K562 (cell line): ENCODE data around the gene CELF6. TPM values are rescaled to one million over a fixed set of nuclear protein-coding genes. Genes with fewer than 3 reads are reported as not detected.

Source experiments
- ARID4B ChIP-seq: sonication (generic); formaldehyde crosslinking; IDR thresholded peaks from 2 replicates; pipeline ENCODE4 v1.8.0; 2022; ENCODE audit warnings: mild to moderate bottlenecking, missing genetic modification reagents
- BCL6 ChIP-seq: fragments of 250-450 bp; sonication (Bioruptor Pico); IDR thresholded peaks from 2 replicates; pipeline ENCODE4 v1.4.0; 2020
- BHLHE40 ChIP-seq: IDR thresholded peaks from 2 replicates; pipeline ENCODE4 v1.6.1; 2011; ENCODE audit warnings: low read length, improper control_type of control experiment
- BMI1 ChIP-seq: fragments of 150-350 bp; IDR thresholded peaks from 2 replicates; pipeline ENCODE4 v1.6.1; 2014; ENCODE audit warnings: low read length
- DIDO1 ChIP-seq: fragments of 450-650 bp; IDR thresholded peaks from 2 replicates; pipeline ENCODE4 v1.6.1; 2016; ENCODE audit warnings: low read depth, missing biosample characterization, missing genetic modification characterization
- DPF2 ChIP-seq: fragments of 450-650 bp; IDR thresholded peaks from 2 replicates; pipeline ENCODE4 v1.6.1; 2016
- JUN ChIP-seq, 2 experiments: sonication (generic) in 1 of 2; formaldehyde crosslinking in 1 of 2; IDR thresholded peaks; 2 replicates each; pipeline versions ENCODE4 v1.6.1 to v1.8.0; 2012 to 2022; ENCODE audit warnings: borderline replicate concordance in 2 of 2, mild to moderate bottlenecking in 2 of 2, improper control_type of control experiment in 1 of 2, low read depth in 1 of 2, low read length in 1 of 2, missing genetic modification reagents in 1 of 2
- KAT2B ChIP-seq: IDR thresholded peaks from one replicate; pipeline ENCODE4 v1.6.1; 2012; ENCODE audit warnings: low read depth, mild to moderate bottlenecking, control low read depth, inconsistent platforms, low read length, moderate library complexity
- MAFK ChIP-seq: IDR thresholded peaks from 2 replicates; pipeline ENCODE4 v1.6.1; 2011; ENCODE audit warnings: low read length, improper control_type of control experiment
- PCBP2 ChIP-seq: fragments of 200-400 bp; formaldehyde crosslinking; IDR thresholded peaks from 2 replicates; pipeline ENCODE4 v1.6.1; 2018; ENCODE audit warnings: low read length, low read depth, mild to moderate bottlenecking, moderate library complexity; ENCODE audit not compliant: poor library complexity, severe bottlenecking
- PPARD ChIP-seq: fragments of 250-450 bp; sonication (Bioruptor Pico); IDR thresholded peaks from 2 replicates; pipeline ENCODE4 v1.8.0; 2022; ENCODE audit warnings: inconsistent platforms, mild to moderate bottlenecking, moderate library complexity
- RBFOX2 ChIP-seq: fragments of 200-400 bp; formaldehyde crosslinking; IDR thresholded peaks from 2 replicates; pipeline ENCODE4 v1.6.1; 2017; ENCODE audit warnings: low read depth, mild to moderate bottlenecking, low read length, moderate library complexity
- RBM15 ChIP-seq: fragments of 200-400 bp; formaldehyde crosslinking; IDR thresholded peaks from 2 replicates; pipeline ENCODE4 v1.6.1; 2018; ENCODE audit warnings: mild to moderate bottlenecking, low read length, moderate library complexity; ENCODE audit not compliant: insufficient read depth
- RFX7 ChIP-seq: fragments of 250-450 bp; sonication (Bioruptor Pico); IDR thresholded peaks from 2 replicates; pipeline ENCODE4 v1.5.1; 2021; ENCODE audit warnings: mild to moderate bottlenecking
- ZC3H8 ChIP-seq: fragments of 450-650 bp; IDR thresholded peaks from 2 replicates; pipeline ENCODE4 v1.6.1; 2017
- ZNF282 ChIP-seq: sonication (generic); formaldehyde crosslinking; IDR thresholded peaks from 2 replicates; pipeline ENCODE4 v1.8.1; 2023; ENCODE audit warnings: missing genetic modification reagents
- ZNF518B ChIP-seq: fragments of 250-450 bp; sonication (Bioruptor Pico); IDR thresholded peaks from 2 replicates; pipeline ENCODE4 v1.5.0; 2021; ENCODE audit warnings: mild to moderate bottlenecking, moderate library complexity
- ZNF584 ChIP-seq: fragments of 200-800 bp; sonication (Bioruptor generic); IDR thresholded peaks from 2 replicates; pipeline ENCODE4 v1.6.1; 2016; ENCODE audit warnings: low read depth, mild to moderate bottlenecking, missing genetic modification characterization, missing compliant biosample characterization
- polyA plus RNA-seq, 8 experiments: library from polyadenylated mRNA; depleted of rRNA in 4 of 8; stranded (reverse) in 5 of 8; unstranded in 3 of 8; fragments of >200 nt; fragmentation: Nextera tagmentation in 2 of 8; fragmentation: Illumina TruSeq in 1 of 8; extraction: Ambion mirVana in 2 of 8; extraction: Trizol in 1 of 8; gene quantifications; 2 replicates each; pipeline versions ENCODE4 v1.2.1 to v1.2.3, GENCODE V29; 2011 to 2014; ENCODE audit warnings: inconsistent platforms in 1 of 8, missing spikeins in 1 of 8
- total RNA-seq, 7 experiments: library from RNA; depleted of rRNA in 6 of 7; stranded (reverse); fragments of >200 nt in 6 of 7; fragmentation: Illumina TruSeq in 2 of 7; extraction: Trizol in 2 of 7; gene quantifications; 2 replicates each; pipeline versions ENCODE4 v1.2.1 to v1.2.3, GENCODE V29; 2011 to 2021; ENCODE audit warnings: low replicate concordance in 1 of 7
- TF ChIP-seq, protein P1 (sequence below): fragments of 450-650 bp; IDR thresholded peaks from 2 replicates; pipeline ENCODE4 v1.6.1; 2016
- TF ChIP-seq, protein P2 (sequence below): fragments of 450-650 bp; IDR thresholded peaks from one replicate; pipeline ENCODE4 v1.6.1; 2018; ENCODE audit warnings: mild to moderate bottlenecking, moderate library complexity; ENCODE audit not compliant: partially characterized antibody

The CELF6 gene
- total and polyA plus RNA-seq, 9 of the 15 experiments (the other 6 are each of a cell fraction or from before 2014, with no cell fraction given): 0.01 to 0.11 TPM; not detected in 7

GRCh38 chr15:72339777-72340177 lies 19.8 kb upstream of the CELF6 start (continued):
- TF ChIP-seq ARID4B (CRISPR knock-in tag) (no peak), ZNF518B (CRISPR knock-in tag) (no peak), BHLHE40 (0 out of 2 replicates have a peak, but pooled peaks have one; percentile 5), RBFOX2 (no peak), RFX7 (CRISPR knock-in tag) (no peak), DPF2 (peak; percentile 84), ZNF282 (no peak), PPARD (CRISPR knock-in tag) (no peak), MAFK (peak; percentile 73), BMI1 (no peak), DIDO1 (tag) (no peak), ZC3H8 (no peak), PCBP2 (no peak), RBM15 (no peak), BCL6 (no peak), JUN (IDR thresholded peaks at IDR 0.05; ENCODE audit: borderline replicate concordance, low read depth, low read length) (0 out of 2 replicates have a peak, but pooled peaks have one; percentile 29), JUN (CRISPR knock-in tag; IDR thresholded peaks at IDR 0.05; ENCODE audit: borderline replicate concordance) (no peak), KAT2B (no peak), ZNF584 (CRISPR knock-in tag) (no peak)
- TF ChIP-seq, protein P1, sequence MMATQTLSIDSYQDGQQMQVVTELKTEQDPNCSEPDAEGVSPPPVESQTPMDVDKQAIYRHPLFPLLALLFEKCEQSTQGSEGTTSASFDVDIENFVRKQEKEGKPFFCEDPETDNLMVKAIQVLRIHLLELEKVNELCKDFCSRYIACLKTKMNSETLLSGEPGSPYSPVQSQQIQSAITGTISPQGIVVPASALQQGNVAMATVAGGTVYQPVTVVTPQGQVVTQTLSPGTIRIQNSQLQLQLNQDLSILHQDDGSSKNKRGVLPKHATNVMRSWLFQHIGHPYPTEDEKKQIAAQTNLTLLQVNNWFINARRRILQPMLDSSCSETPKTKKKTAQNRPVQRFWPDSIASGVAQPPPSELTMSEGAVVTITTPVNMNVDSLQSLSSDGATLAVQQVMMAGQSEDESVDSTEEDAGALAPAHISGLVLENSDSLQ: peak; percentile 43
- TF ChIP-seq, protein P2, sequence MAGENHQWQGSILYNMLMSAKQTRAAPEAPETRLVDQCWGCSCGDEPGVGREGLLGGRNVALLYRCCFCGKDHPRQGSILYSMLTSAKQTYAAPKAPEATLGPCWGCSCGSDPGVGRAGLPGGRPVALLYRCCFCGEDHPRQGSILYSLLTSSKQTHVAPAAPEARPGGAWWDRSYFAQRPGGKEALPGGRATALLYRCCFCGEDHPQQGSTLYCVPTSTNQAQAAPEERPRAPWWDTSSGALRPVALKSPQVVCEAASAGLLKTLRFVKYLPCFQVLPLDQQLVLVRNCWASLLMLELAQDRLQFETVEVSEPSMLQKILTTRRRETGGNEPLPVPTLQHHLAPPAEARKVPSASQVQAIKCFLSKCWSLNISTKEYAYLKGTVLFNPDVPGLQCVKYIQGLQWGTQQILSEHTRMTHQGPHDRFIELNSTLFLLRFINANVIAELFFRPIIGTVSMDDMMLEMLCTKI: no peak
